GM20000 (cell line): Measurements from ENCODE around the gene CWF19L1.
"Not testable (repeated sequence)": the region's sequence is repeated elsewhere in the genome, so short reads cannot be mapped to it uniquely, and the experiment has no call there.

ENCODE experiments used
- DNase-seq: peaks from one replicate; pipeline ENCODE4 v3.0.0; 2012; ENCODE audit warnings: low spot score
- TF ChIP-seq, protein P1 (sequence below): IDR thresholded peaks from 2 replicates; pipeline ENCODE4 v1.5.1; 2012; ENCODE audit warnings: mild to moderate bottlenecking, control low read depth; ENCODE audit errors: extremely low read depth, missing control alignments

CWF19L1 gene

GRCh38 chr10:100297242-100297641 lies 29.8 kb upstream of the CWF19L1 start:
- no peak for DNase-seq
- TF ChIP-seq, protein P1, sequence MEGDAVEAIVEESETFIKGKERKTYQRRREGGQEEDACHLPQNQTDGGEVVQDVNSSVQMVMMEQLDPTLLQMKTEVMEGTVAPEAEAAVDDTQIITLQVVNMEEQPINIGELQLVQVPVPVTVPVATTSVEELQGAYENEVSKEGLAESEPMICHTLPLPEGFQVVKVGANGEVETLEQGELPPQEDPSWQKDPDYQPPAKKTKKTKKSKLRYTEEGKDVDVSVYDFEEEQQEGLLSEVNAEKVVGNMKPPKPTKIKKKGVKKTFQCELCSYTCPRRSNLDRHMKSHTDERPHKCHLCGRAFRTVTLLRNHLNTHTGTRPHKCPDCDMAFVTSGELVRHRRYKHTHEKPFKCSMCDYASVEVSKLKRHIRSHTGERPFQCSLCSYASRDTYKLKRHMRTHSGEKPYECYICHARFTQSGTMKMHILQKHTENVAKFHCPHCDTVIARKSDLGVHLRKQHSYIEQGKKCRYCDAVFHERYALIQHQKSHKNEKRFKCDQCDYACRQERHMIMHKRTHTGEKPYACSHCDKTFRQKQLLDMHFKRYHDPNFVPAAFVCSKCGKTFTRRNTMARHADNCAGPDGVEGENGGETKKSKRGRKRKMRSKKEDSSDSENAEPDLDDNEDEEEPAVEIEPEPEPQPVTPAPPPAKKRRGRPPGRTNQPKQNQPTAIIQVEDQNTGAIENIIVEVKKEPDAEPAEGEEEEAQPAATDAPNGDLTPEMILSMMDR, result no peak

DNA sequence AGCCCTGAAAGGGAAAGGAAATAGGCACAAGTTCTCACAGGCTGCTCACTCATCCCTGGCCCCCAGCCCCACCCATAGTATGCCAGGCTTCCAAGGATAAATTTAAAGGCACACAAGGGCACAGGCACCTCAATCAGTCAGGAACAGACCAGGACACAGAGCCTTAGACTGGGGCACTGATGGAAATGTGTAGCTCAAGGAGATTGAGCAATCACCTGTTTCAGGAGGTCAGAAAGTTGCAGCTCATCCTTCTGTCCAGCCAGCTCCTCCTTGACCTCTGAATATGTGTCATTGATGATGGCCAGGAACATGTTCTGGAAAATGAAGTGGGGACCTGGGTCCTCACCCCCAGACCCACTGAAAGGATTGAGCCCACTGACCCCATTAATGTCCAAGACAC lies 25.6 kb upstream of the CWF19L1 start:
- TF ChIP-seq, protein P1, result no peak
- no peak for DNase-seq

- not testable (repeated sequence) for DNase-seq
Observed at GRCh38 chr10:100292300-100292699, 24.9 kb upstream of the CWF19L1 start.

DNA sequence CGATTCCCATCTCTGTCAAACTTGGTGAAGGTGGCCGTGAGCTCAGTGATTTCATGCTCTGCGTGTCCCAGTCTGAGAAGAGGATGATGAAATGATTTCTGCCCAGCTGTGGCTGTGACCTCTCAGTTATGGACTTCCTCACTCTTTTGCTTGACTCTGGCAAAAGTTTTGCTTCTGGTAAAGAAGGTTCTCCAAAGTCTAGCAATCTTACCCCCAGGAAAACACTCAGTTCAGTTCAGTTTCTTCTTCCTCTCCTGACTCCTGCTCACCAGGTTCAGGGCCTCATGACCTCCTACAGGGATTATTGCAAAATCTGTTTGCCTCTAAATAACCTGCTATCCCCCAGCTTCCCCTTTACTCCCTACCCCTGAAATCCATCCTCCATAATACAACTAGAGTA lies 23.9 kb upstream of the CWF19L1 start:
- TF ChIP-seq, protein P1, result no peak
- no peak for DNase-seq

DNA sequence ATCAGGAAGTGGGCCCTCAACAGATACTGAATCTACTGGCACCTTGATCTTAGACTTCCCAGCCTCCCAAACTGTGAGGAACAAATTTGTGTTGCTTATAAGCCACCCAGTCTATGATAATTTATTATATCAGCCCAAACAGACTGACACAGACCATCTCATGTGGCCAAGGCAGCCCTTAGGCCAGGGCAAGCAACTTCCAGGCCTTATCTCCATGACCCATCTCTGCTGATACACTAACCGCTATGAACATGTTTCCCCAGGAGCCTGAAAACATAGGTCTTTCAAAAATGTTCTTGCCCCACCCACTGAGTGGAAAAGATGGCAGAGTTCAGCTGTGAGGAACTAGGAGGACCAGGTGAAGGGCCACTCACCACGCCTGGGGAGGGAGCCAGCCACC lies 22.2 kb upstream of the CWF19L1 start:
- DNase-seq, result no peak
- TF ChIP-seq, protein P1, result no peak

DNA sequence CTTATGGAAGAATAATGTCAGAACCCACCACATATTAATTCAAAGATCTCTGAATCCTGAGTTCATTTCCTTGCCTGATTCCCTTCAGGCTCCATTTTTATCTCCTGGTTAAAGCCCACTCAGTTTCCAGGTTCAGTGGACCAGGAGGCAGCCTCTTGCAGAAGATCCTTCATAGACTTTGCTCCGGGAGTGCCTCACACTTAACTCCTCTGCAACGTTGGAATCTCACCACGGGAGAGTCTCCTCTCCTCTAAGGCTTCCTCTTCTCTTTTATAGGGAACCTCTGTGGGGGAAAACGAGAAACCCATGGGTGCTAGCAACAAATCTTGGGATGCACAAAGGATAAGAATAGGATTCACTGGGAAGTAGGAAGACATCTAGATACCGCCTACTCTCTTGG lies 20.8 kb upstream of the CWF19L1 start:
- DNase-seq, result no peak
- TF ChIP-seq, protein P1, result no peak

DNA sequence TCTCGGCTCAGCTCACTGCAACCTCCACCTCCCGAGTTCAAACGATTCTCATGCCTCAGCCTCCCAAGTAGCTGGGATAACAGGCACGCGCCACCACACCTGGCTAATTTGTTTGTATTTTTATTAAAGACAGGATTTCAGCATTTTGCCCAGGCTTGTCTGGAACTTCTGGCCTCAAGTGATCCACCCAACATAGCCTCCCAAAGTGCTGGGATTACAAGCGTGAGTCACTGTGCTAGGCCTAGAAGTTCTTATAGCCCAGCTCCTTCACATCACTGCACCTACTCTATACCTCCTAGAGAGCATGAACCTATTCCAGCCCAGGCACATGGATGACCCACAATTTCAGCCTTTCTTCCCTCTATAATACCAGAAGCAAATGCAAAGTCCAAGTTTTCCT lies 20.3 kb upstream of the CWF19L1 start:
- TF ChIP-seq, protein P1, result no peak
- DNase-seq, result no peak
